ENCODE measurements around the gene CDC27.
"Not testable (repeated sequence)": the region's sequence is repeated elsewhere in the genome, so short reads cannot be mapped to it uniquely, and the experiment has no call there.

Gene CDC27

DNA sequence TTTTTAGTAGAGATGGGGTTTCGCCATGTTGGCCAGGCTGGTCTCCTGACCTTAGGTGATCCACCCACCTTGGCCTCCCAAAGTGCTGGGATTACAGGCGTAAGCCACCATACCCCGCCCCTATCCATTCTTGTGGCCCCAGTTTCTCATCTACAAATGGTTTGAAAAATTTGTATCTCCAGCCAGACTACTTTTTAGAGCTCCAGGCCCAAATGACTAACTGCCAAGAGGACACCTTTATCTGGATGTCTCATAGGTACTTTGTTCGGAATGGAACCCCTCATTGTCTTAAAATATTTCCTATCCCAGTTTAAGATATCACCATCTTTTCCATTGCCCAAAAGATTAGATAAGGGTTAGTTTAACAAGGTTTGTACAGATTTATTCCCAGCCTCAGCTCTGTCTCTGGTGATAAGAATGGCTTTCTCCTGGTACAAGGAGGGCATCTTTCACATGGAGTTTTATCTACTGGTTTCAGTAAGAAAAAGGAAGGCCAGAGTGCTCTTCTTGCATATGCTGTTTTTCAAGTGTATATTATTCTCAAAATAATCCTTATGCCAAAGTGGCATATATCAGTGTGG is 4.9 kb upstream of the CDC27 start:
- no peak for DNase-seq

- no peak for DNase-seq
Observed at GRCh38 chr17:47192554-47192953, 3.5 kb upstream of the CDC27 start.

- no peak for DNase-seq
Observed at GRCh38 chr17:47190770-47191169, 1.7 kb upstream of the CDC27 start.

GRCh38 chr17:47190243-47190642 is 1.1 kb upstream of the CDC27 start:
- no peak for DNase-seq

GRCh38 chr17:47189732-47190237 is 690 bp upstream of the CDC27 start:
- no peak for DNase-seq

- DNase-seq = peak in 1 of 56 donors; percentile 2
Observed at GRCh38 chr17:47188271-47188875, 722 bp downstream of the CDC27 start.

- no peak for DNase-seq
Observed at GRCh38 chr17:47184681-47185080, 4.4 kb downstream of the CDC27 start.

DNA sequence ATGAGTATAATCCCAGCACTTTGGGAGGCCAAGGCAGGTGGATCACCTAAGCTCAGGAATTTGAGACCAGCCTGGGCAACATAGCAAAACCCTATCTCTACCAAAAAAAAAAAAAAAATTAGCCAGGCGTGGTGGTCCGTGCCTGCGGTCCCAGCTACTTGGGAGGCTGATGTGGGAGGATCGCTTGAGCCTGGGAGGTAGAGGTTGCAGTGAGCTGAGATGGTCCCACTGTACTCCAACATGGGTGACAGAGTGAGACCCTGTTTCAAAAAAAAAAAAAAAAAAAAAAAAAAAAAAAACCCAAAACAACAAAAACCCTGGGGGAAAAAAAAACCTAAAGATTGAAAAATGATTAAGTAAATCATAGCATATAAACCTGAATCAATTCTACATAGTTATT is 8.1 kb downstream of the CDC27 start:
- not testable (repeated sequence) for DNase-seq

- DNase-seq = no peak
Observed at GRCh38 chr17:47180337-47180736, 8.8 kb downstream of the CDC27 start.

- DNase-seq = no peak
Observed at GRCh38 chr17:47179141-47179540, 10.0 kb downstream of the CDC27 start.

GRCh38 chr17:47177261-47177660 is 11.8 kb downstream of the CDC27 start:
- DNase-seq = no peak

GRCh38 chr17:47176389-47176826 is 12.7 kb downstream of the CDC27 start:
- DNase-seq = no peak

- DNase-seq = not testable (repeated sequence)
Observed at GRCh38 chr17:47174823-47175222, 14.3 kb downstream of the CDC27 start.

DNA sequence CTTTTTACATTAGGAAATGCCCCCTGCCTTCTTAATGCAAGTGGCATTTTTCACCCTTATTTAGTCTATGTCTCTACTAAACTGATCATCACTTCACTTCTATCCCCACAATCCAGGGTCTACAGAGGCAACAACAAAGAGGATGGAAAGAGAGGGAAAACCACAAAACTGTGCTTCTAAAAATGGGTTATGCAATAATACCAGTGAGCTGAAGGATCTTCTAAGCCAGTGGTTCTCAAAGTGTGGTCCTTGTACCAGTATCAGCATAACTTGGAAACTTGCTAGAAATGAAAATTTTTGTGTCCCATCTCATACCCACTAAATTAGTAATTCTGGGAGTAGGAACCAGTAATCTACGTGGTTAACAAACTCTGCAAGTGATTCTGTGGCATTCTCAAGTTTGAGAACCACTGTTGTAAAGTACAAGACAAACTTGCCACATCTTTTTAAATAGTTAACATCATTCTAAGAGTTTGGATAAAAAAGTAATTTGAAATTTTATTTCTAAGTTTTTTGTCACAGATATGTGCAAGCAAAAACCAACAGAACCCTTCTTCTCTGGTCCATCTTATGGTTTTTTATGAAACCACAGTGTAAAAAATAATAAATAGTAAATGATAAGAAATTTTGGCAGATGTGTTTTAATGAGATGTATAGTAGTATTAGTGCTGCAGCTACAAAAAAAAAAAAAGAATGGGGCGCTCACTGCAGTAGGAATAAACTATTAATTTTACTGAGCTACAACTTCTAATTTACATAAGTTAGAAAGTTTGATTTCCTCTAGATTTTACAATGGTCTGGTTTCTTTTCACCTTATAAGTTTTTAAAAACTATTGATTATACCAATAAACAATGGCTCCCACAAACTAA is 16.2 kb downstream of the CDC27 start:
- DNase-seq = no peak

- no peak for DNase-seq
Observed at GRCh38 chr17:47170710-47171109, 18.4 kb downstream of the CDC27 start.

GRCh38 chr17:47168896-47169295 is 20.2 kb downstream of the CDC27 start:
- not testable (repeated sequence) for DNase-seq

DNA sequence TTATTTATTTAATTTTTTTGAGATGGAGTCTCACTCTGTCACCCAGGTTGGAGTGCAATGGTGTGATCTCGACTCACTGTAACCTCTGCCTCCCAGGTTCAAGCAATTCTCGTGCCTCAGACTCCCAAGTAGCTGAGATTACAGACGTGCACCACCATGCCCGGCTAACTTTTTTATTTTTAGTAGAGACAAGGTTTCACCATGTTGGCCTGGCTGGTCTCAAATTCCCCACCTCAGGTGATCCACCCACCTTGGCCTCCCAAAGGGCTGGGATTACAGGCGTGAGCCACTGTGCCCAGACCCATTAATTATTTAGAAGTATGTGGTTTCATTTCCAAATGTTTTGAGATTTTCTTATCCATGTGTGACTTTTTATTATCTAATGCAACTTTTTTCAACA is 22.2 kb downstream of the CDC27 start:
- DNase-seq = not testable (repeated sequence)

DNA sequence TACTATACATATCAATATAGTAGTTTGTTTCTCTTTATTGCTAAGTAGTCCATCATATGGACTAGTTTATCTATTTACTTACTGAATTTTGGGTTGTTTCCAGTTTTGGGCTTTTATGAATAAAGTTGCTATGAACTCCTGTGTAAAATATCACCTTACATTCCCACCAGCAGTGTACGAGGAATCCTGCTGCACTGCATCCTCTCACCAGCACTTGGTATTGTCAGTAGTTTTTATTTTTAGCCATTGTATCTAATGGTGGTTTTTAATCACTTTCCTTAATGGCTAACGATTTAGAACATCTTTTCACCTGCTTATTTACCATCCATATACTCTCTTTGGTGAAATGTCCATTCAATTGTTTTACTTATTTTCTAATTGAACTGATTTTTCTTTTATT is 24.0 kb downstream of the CDC27 start:
- no peak for DNase-seq

DNA sequence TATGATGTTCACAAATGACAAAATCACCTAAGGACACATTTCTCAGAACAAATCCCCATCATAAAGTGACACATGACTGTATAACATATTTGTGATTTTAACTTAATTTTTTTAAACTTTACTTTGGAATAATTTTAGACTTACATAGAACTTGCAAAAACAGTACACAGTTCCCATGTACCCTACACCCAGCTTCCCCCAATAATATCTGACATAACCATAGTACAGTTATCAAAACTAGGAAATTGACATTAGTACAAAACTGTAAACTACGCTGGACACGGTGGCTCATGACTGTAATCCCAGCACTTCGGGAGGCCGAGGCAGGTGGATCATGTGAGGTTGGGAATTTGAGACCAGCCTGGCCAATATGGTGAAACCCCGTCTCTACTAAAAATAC is 24.8 kb downstream of the CDC27 start:
- no peak for DNase-seq

- DNase-seq = no peak
Observed at GRCh38 chr17:47162013-47162622, 27.0 kb downstream of the CDC27 start.

GRCh38 chr17:47159315-47159714 is 29.8 kb downstream of the CDC27 start:
- no peak for DNase-seq

DNA sequence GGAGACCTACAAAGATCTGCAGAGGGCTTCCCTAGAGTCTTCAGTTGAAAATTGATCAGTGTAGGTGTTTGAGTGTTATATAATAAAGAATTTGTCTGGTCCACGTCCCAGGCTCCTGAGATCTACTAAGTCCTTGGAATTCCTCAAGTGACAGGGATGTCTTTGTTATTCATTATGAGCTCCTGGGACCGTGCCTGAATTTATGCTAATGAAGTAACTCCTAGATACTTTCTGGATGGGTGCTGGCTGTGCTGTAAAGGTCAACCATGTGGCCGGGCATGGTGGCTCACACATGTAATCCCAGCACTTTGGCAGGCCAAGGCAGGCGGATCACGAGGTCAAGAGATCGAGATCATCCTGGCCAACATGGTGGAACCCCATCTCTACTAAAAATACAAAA is 43.7 kb downstream of the CDC27 start:
- no peak for DNase-seq

All from amygdala (tissue), 56 donors.